ENCODE measurements around the gene AP4E1. TPM values are rescaled to one million over a fixed set of nuclear protein-coding genes. Genes with fewer than 3 reads are reported as not detected.

AP4E1 gene
- total RNA-seq, 2 experiments from 2014 or later, result 7.6 to 14.8 TPM

DNA sequence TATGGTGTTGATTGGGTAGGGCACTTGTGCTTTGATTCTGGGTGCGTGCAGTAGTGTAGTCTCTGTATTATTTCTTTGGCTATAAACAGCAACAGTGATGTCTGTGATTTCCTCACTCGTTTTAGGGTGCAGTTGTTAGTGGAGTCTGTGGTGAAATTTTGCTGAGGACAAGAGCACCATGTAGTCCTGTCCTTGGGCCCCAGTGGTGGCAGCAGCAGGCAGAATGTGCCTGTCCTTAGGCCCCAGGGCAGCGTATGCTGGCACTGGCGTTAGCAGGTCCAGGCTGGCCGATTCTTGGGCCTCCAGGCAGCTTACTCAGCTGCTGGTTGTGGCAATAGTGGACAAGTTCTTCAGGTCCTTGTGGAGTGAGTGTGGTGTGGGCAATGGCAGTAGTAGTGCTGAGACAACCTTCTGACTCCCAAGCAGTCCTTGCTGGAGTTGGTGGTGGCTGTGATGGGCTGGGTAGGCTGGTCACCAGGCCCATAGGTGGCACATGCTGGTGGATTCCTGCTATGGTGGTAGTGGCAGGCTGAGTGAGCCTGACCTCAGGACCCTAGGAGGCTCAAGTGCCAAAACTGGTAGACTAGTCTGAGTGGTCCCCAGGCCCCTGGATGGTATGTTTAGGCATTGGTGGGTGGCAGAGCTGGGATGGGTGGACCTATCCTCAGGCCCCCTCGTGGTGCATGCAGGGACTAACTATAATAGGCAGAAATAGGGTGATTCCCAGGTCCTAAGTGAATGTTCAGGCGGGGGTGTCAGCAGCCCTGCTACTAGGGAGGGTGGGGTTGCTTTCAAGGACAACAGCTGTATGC lies 129.9 kb downstream of the AP4E1 start:
- CTCF ChIA-PET (ENCODE audit: unreplicated experiment), result no interaction called here
- POLR2A ChIA-PET, result interaction anchor here (0.5 to 0.6 kb wide), 2 partner anchors 29 to 41 kb away, joined by 3 read pairs; no protein-coding TSS in a partner anchor
- no peak overlapping the region for H2AFZ ChIP-seq (ENCODE audit: low read length)
- intact Hi-C loops (cut with micrococcal nuclease; ENCODE audit: unreplicated experiment), result no loop called here
- H3K36me3 ChIP-seq (ENCODE audit: insufficient read depth, low read length), result no peaks in the 10 kb centered on the region
- TF ChIP-seq, protein P1, sequence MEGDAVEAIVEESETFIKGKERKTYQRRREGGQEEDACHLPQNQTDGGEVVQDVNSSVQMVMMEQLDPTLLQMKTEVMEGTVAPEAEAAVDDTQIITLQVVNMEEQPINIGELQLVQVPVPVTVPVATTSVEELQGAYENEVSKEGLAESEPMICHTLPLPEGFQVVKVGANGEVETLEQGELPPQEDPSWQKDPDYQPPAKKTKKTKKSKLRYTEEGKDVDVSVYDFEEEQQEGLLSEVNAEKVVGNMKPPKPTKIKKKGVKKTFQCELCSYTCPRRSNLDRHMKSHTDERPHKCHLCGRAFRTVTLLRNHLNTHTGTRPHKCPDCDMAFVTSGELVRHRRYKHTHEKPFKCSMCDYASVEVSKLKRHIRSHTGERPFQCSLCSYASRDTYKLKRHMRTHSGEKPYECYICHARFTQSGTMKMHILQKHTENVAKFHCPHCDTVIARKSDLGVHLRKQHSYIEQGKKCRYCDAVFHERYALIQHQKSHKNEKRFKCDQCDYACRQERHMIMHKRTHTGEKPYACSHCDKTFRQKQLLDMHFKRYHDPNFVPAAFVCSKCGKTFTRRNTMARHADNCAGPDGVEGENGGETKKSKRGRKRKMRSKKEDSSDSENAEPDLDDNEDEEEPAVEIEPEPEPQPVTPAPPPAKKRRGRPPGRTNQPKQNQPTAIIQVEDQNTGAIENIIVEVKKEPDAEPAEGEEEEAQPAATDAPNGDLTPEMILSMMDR (conservative IDR thresholded peaks at IDR 0.05; ENCODE audit: low read length), result no peak
- TF ChIP-seq EZH2phosphoT487 (IDR thresholded peaks at IDR 0.05; ENCODE audit: borderline replicate concordance, low read depth, low read length), result no peak
- H3K4me2 ChIP-seq (ENCODE audit: low read length), result no peak overlapping the region
- no peaks in the 10 kb centered on the region for H4K20me1 ChIP-seq (ENCODE audit: insufficient read depth, low read length)
- BruUV-seq (replicated peaks), result no TSS peak
- no peaks in the 10 kb centered on the region for H3K9me2 ChIP-seq (ENCODE audit: insufficient read depth, low read length)
- H3K4me3 ChIP-seq (ENCODE audit: low read depth, low read length, poor library complexity, severe bottlenecking), result no peak overlapping the region
- H3K4me1 ChIP-seq (ENCODE audit: insufficient read depth, low read length, poor library complexity, severe bottlenecking), result no peaks in the 10 kb centered on the region
- no peaks in the 10 kb centered on the region for H3K9me3 ChIP-seq (ENCODE audit: low read length)
- no peaks in the 10 kb centered on the region for H3K79me2 ChIP-seq (ENCODE audit: insufficient read depth, low read depth, low read length)
- no peak overlapping the region for H3K27ac ChIP-seq (ENCODE audit: low read depth, low read length, poor library complexity, severe bottlenecking)
- no peak for DNase-seq (ENCODE audit: low spot score)

DNA sequence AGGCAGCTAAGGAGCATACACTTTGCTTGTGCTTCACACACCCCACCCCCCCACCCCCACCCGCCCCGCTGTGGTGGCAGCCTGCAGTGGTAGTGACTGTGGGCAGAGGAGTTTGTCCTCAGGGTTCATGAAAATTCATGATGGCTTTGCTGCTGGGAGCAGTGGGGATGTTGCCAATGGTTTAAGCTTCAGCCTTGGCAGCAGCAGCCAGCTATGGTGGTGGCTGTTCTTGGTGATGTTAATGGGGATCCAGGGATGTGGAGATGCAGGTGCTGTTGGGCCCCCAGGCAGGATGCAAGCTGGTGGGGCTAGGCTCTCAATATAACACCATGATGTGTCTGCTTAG lies 130.5 kb downstream of the AP4E1 start:
- BruUV-seq (replicated peaks), result no TSS peak
- intact Hi-C loops (cut with micrococcal nuclease; ENCODE audit: unreplicated experiment), result no loop called here
- Histone ChIP-seq H3K79me2 (ENCODE audit: insufficient read depth, low read depth, low read length) (no peaks in the 10 kb centered on the region), H3K9me3 (ENCODE audit: low read length) (no peaks in the 10 kb centered on the region), H4K20me1 (ENCODE audit: insufficient read depth, low read length) (no peaks in the 10 kb centered on the region), H3K9me2 (ENCODE audit: insufficient read depth, low read length) (no peaks in the 10 kb centered on the region), H3K27ac (ENCODE audit: low read depth, low read length, poor library complexity, severe bottlenecking) (no peak overlapping the region), H3K4me2 (ENCODE audit: low read length) (no peak overlapping the region), H3K36me3 (ENCODE audit: insufficient read depth, low read length) (no peaks in the 10 kb centered on the region), H3K4me1 (ENCODE audit: insufficient read depth, low read length, poor library complexity, severe bottlenecking) (no peaks in the 10 kb centered on the region), H2AFZ (ENCODE audit: low read length) (no peak overlapping the region), H3K4me3 (ENCODE audit: low read depth, low read length, poor library complexity, severe bottlenecking) (no peak overlapping the region)
- ChIA-PET CTCF (ENCODE audit: unreplicated experiment) (no interaction called here), POLR2A (interaction anchor here (0.5 to 0.6 kb wide), 2 partner anchors 30 to 40 kb away, joined by 3 read pairs; no protein-coding TSS in a partner anchor)
- DNase-seq (ENCODE audit: low spot score), result no peak
- TF ChIP-seq, protein P1 (conservative IDR thresholded peaks at IDR 0.05; ENCODE audit: low read length), result no peak
- TF ChIP-seq EZH2phosphoT487 (IDR thresholded peaks at IDR 0.05; ENCODE audit: borderline replicate concordance, low read depth, low read length), result no peak

DNA sequence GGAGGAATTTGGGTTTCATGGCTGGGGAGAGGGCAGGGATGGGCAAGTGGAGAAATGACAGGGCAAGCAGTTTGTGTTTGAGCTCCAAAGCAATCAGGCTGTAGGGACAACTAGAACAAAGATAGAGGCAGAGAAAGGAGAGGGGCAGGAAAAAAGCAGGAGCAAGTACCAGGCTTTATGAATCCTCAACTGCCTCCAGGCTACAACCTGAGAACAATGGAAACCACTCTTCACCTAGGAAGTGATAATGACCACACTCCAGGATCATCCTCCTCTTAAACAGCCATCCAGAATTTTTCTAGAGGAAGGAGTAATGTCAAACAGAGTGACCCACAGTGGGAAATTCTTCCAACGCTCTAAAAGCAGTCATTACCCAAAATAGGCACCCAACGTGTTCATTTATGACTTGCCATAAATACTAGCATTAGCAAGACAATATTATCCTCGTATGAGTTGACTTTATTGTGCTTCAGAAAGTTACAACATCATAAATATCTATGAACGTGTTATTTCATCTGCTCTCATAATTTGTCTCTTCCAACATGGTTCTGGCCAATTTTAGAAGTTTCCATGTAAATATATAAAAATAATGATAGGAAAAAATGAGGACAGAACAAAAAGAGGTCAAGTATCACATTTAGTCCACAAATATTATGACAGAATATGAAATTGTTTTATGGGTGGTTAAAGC lies 135.7 kb downstream of the AP4E1 start:
- H3K4me2 ChIP-seq (ENCODE audit: low read length), result no peak overlapping the region
- H3K9me3 ChIP-seq (ENCODE audit: low read length), result no peaks in the 10 kb centered on the region
- no peaks in the 10 kb centered on the region for H3K79me2 ChIP-seq (ENCODE audit: insufficient read depth, low read depth, low read length)
- H2AFZ ChIP-seq (ENCODE audit: low read length), result no peak overlapping the region
- H3K4me3 ChIP-seq (ENCODE audit: low read depth, low read length, poor library complexity, severe bottlenecking), result no peak overlapping the region
- H3K36me3 ChIP-seq (ENCODE audit: insufficient read depth, low read length), result no peaks in the 10 kb centered on the region
- H3K4me1 ChIP-seq (ENCODE audit: insufficient read depth, low read length, poor library complexity, severe bottlenecking), result no peaks in the 10 kb centered on the region
- no peaks in the 10 kb centered on the region for H3K9me2 ChIP-seq (ENCODE audit: insufficient read depth, low read length)
- no peak for TF ChIP-seq EZH2phosphoT487 (IDR thresholded peaks at IDR 0.05; ENCODE audit: borderline replicate concordance, low read depth, low read length)
- TF ChIP-seq, protein P1 (conservative IDR thresholded peaks at IDR 0.05; ENCODE audit: low read length), result no peak
- H3K27ac ChIP-seq (ENCODE audit: low read depth, low read length, poor library complexity, severe bottlenecking), result no peak overlapping the region
- ChIA-PET POLR2A (no interaction called here), CTCF (ENCODE audit: unreplicated experiment) (no interaction called here)
- DNase-seq (ENCODE audit: low spot score), result no peak
- no TSS peak for BruUV-seq (replicated peaks)
- intact Hi-C loops (cut with micrococcal nuclease; ENCODE audit: unreplicated experiment), result no loop called here
- H4K20me1 ChIP-seq (ENCODE audit: insufficient read depth, low read length), result no peaks in the 10 kb centered on the region

All from OCI-LY7 (cell line).